Chondrocyte (in vitro differentiated cells): ENCODE measurements around the gene EEPD1. TPM values are rescaled to one million over a fixed set of nuclear protein-coding genes. Genes with fewer than 3 reads are reported as not detected.

Experiments used
- DNase-seq: peaks from one replicate; pipeline ENCODE4 v3.0.0; 2021; ENCODE audit warnings: mixed read lengths, low spot score
- H3K27ac Mint-ChIP-seq: one replicate; pipeline ENCODE4 v1.8.0; 2021; ENCODE audit warnings: mild to moderate bottlenecking, moderate library complexity, mixed read lengths; ENCODE audit not compliant: unreplicated experiment
- H3K27me3 Mint-ChIP-seq: 2 replicates; pipeline ENCODE4 v1.8.0; 2021; ENCODE audit warnings: low read depth, mixed read lengths
- H3K36me3 Mint-ChIP-seq: 2 replicates; pipeline ENCODE4 v1.8.0; 2021; ENCODE audit warnings: low read depth, mixed read lengths
- H3K4me1 Mint-ChIP-seq: 2 replicates; pipeline ENCODE4 v1.8.0; 2021; ENCODE audit warnings: low read depth, mild to moderate bottlenecking, mixed read lengths
- H3K4me3 Mint-ChIP-seq: one replicate; pipeline ENCODE4 v1.8.0; 2021; ENCODE audit warnings: mild to moderate bottlenecking, moderate library complexity, mixed read lengths; ENCODE audit not compliant: unreplicated experiment
- H3K9me3 Mint-ChIP-seq: 2 replicates; pipeline ENCODE4 v1.8.0; 2021; ENCODE audit warnings: low read depth, mixed read lengths
- total RNA-seq: library from RNA; stranded (reverse); gene quantifications from 3 replicates; pipeline ENCODE4 v1.2.1, GENCODE V29; 2021
- TF ChIP-seq, protein P1 (sequence below): fragments of 200-600 bp; sonication (generic); IDR thresholded peaks from 2 replicates; pipeline ENCODE4 v1.5.0; 2021; ENCODE audit warnings: antibody characterized with exemption, mild to moderate bottlenecking, moderate library complexity

Gene EEPD1
- total RNA-seq, 1 donor from 2014 or later = 5.8 TPM

DNA sequence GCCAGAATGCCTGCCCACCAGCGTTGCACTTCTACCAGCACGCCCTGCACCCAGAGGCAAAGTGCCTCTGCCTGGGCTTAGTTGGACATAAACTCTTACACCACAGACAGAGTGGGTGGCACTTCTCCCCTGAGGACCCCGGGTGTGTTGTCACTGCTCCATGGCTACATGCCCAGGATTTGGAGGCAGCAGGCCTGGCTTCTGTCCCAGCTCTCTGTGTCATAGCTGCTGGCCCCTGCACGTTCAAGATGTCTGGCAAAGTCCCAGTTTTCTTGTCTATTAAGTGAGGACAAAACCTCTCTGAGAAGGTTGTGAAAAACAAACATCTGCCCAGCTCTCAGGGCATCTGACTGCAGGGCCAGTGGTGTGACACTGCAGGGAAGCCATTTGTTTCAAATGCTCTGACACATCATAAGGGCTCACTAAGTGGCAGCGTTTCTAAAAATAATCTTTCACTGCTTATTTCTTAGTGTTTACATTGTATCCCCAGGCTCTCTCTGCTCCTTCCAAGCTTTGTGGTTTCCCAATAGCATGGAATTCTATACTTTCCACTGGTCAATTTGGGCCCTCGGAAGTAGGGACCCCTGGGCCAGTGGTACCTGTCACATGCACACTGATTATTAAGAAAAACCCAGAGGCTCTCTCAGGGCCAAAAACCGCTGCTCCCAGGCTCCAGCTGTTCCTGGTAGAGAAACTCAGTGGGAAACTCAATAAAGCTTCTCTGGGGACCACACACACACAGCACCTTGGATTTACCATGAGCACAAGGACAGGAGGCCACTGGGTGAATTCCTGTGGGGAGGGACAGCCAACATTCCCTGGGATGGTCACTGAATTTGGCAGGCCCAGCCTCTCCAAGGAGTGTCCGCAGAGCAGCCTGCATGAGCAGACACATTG is 150.4 kb downstream of the EEPD1 start:
- H3K27me3 Mint-ChIP-seq = no peaks in the 10 kb centered on the region
- H3K4me1 Mint-ChIP-seq = peaks cover 47% of the 10 kb centered on the region
- peaks cover 1% of the 10 kb centered on the region for H3K36me3 Mint-ChIP-seq
- TF ChIP-seq, protein P1, sequence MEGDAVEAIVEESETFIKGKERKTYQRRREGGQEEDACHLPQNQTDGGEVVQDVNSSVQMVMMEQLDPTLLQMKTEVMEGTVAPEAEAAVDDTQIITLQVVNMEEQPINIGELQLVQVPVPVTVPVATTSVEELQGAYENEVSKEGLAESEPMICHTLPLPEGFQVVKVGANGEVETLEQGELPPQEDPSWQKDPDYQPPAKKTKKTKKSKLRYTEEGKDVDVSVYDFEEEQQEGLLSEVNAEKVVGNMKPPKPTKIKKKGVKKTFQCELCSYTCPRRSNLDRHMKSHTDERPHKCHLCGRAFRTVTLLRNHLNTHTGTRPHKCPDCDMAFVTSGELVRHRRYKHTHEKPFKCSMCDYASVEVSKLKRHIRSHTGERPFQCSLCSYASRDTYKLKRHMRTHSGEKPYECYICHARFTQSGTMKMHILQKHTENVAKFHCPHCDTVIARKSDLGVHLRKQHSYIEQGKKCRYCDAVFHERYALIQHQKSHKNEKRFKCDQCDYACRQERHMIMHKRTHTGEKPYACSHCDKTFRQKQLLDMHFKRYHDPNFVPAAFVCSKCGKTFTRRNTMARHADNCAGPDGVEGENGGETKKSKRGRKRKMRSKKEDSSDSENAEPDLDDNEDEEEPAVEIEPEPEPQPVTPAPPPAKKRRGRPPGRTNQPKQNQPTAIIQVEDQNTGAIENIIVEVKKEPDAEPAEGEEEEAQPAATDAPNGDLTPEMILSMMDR = no peak
- H3K4me3 Mint-ChIP-seq = no peak overlapping the region
- no peaks in the 10 kb centered on the region for H3K9me3 Mint-ChIP-seq
- peak; percentile 64 for DNase-seq
- H3K27ac Mint-ChIP-seq = peak overlapping the region; percentile 97

DNA sequence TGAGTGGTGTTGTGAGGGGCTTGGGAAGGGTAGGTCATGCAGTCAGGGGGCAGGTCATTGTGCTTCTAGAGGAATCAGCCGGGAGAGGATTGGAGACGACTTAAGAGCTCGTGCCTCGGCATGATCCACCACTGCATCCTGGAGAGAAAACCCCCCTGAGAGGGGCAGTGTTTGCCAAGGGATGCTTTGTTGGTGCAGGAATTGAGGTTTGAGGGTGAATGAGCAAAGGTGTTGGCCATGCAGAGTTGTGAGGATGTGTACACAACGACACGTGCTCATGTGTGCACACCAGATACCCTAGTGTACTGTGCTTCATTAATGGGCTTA is 151.0 kb downstream of the EEPD1 start:
- H3K27ac Mint-ChIP-seq = peak overlapping the region; percentile 97
- TF ChIP-seq, protein P1 = peak; percentile 21
- no peaks in the 10 kb centered on the region for H3K27me3 Mint-ChIP-seq
- no peak for DNase-seq
- no peaks in the 10 kb centered on the region for H3K9me3 Mint-ChIP-seq
- peaks cover 1% of the 10 kb centered on the region for H3K36me3 Mint-ChIP-seq
- peaks cover 47% of the 10 kb centered on the region for H3K4me1 Mint-ChIP-seq
- H3K4me3 Mint-ChIP-seq = no peak overlapping the region

DNA sequence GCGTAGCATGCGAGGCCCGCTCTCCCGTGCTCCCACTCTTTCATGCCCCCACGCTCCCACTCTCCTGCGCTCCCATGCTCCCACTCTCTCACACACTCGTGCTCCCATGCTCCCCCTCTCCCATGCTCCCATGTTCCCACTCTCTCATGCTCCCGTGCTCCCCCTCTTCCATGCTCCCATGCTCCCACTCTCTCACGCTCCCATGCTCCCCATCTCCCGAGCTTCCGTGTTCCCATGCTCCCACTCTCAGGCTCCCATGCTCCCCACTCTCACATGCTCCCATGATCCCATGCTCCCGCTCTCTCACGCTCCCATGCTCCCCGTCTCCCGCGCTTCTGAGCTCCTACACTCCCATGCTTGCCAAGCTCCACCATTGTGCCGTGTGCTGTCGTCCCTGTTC is 152.2 kb downstream of the EEPD1 start:
- Mint-ChIP-seq H3K9me3 (no peaks in the 10 kb centered on the region), H3K27me3 (no peaks in the 10 kb centered on the region), H3K4me3 (no peak overlapping the region), H3K27ac (peak overlapping the region; percentile 27), H3K36me3 (no peaks in the 10 kb centered on the region), H3K4me1 (peaks cover 51% of the 10 kb centered on the region)
- TF ChIP-seq, protein P1 = no peak
- peak; percentile 74 for DNase-seq

DNA sequence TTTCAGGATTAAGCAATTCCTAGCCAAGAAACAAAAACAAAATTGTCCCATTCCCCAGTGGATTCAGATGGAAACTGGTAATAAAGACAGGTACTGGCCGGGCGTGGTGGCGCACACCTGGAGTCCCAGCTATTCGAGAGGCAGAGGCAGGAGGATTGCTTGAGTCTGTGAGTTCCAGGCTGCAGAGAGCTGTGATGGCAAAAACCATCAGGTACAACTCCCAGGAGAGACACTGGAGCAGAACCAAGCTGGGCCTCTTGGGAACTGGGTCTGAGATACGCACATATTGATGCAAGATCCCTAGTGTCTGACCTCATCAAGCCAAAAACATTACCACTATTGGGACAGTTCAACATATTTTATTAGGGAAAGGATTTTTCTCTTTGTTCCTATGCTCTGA is 152.6 kb downstream of the EEPD1 start:
- peak; percentile 50 for DNase-seq
- Mint-ChIP-seq H3K9me3 (no peaks in the 10 kb centered on the region), H3K27me3 (no peaks in the 10 kb centered on the region), H3K36me3 (no peaks in the 10 kb centered on the region), H3K4me1 (peaks cover 51% of the 10 kb centered on the region), H3K27ac (no peak overlapping the region), H3K4me3 (no peak overlapping the region)
- TF ChIP-seq, protein P1 = no peak

DNA sequence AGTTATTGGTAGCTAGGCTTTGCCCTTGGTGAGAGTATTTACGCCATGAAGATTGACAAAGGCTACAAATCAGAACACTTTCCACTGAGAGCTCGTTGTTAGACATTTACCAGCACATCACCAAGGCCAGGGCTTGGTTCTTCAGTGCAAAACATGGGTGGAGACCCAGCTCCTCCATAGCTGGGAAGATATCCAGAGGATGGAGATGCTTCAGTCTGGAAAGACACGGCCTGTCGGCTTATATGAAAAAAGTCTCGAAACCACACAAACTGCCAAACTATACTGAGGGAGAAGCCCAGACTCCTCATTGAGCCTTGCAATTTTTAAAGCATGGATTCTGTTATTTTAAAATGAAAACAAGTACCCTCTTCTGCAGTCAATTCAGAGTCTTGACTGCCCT is 153.2 kb downstream of the EEPD1 start:
- TF ChIP-seq, protein P1 = no peak
- Mint-ChIP-seq H3K9me3 (no peaks in the 10 kb centered on the region), H3K36me3 (no peaks in the 10 kb centered on the region), H3K27ac (no peak overlapping the region), H3K27me3 (no peaks in the 10 kb centered on the region), H3K4me3 (no peak overlapping the region), H3K4me1 (peaks cover 51% of the 10 kb centered on the region)
- no peak for DNase-seq
